GM23338 (cell line): ENCODE results near the gene SYNPO2. TPM values are rescaled to one million over a fixed set of nuclear protein-coding genes. Genes with fewer than 3 reads are reported as not detected.
A peak's percentile ranks its signal among the peaks of the same experiment; 100 is the strongest.

ENCODE experiments used
- ATAC-seq: fragments of 200-7000 bp; cut with Tn5 transposase; 3 replicates; pipeline ENCODE4 v1.9.1; 2020
- DNase-seq: peaks from one replicate; pipeline ENCODE4 v3.0.0-alpha.2; 2015; ENCODE audit warnings: low spot score
- H2AFZ ChIP-seq: fragments of 200-600 bp; sonication (generic); 2 replicates; pipeline ENCODE4 v1.8.0; 2016; ENCODE audit warnings: antibody characterized with exemption, mild to moderate bottlenecking, moderate library complexity
- H3F3A ChIP-seq: fragments of 200-600 bp; sonication (generic); replicated peaks from 2 replicates; pipeline ENCODE4 v1.8.0; 2017; ENCODE audit warnings: antibody characterized with exemption, mixed run types, low read depth
- H3K27ac ChIP-seq: fragments of 200-600 bp; sonication (generic); 2 replicates; pipeline ENCODE4 v1.6.1; 2016; ENCODE audit warnings: low read depth
- H3K27me3 ChIP-seq: fragments of 200-600 bp; sonication (generic); 2 replicates; pipeline ENCODE4 v1.8.0; 2016; ENCODE audit warnings: mild to moderate bottlenecking, mixed run types, moderate library complexity; ENCODE audit not compliant: insufficient read depth
- H3K36me3 ChIP-seq: fragments of 200-600 bp; sonication (generic); 2 replicates; pipeline ENCODE4 v1.8.0; 2016; ENCODE audit warnings: mild to moderate bottlenecking; ENCODE audit not compliant: insufficient read depth
- H3K4me1 ChIP-seq: fragments of 200-600 bp; sonication (generic); 2 replicates; pipeline ENCODE4 v1.8.0; 2016; ENCODE audit warnings: mild to moderate bottlenecking, moderate library complexity; ENCODE audit not compliant: insufficient read depth
- H3K4me2 ChIP-seq: fragments of 200-600 bp; sonication (generic); 2 replicates; pipeline ENCODE4 v1.7.1; 2017; ENCODE audit warnings: mixed run types
- H3K4me3 ChIP-seq: fragments of 200-600 bp; sonication (generic); 2 replicates; pipeline ENCODE4 v1.6.1; 2016; ENCODE audit warnings: mixed run types
- H3K79me2 ChIP-seq: fragments of 200-600 bp; sonication (generic); replicated peaks from 2 replicates; pipeline ENCODE4 v1.8.0; 2017; ENCODE audit warnings: mild to moderate bottlenecking; ENCODE audit not compliant: insufficient read depth
- H3K9me2 ChIP-seq: fragments of 200-600 bp; sonication (generic); 2 replicates; pipeline ENCODE4 v1.8.0; 2017; ENCODE audit not compliant: insufficient read depth
- H4K20me1 ChIP-seq: fragments of 200-600 bp; sonication (generic); replicated peaks from 2 replicates; pipeline ENCODE4 v1.8.0; 2017; ENCODE audit warnings: mild to moderate bottlenecking; ENCODE audit not compliant: insufficient read depth
- H3K27ac Mint-ChIP-seq: 2 replicates; pipeline ENCODE4 v1.8.0; 2020; ENCODE audit warnings: inconsistent platforms, mild to moderate bottlenecking, moderate library complexity, mixed read lengths
- H3K27me3 Mint-ChIP-seq: 3 replicates; pipeline ENCODE4 v1.8.0; 2022; ENCODE audit warnings: low read depth, mild to moderate bottlenecking, moderate library complexity, mixed read lengths, inconsistent platforms; ENCODE audit not compliant: insufficient read depth, poor library complexity
- H3K36me3 Mint-ChIP-seq: 3 replicates; pipeline ENCODE4 v1.8.0; 2021; ENCODE audit warnings: low read depth, mild to moderate bottlenecking, inconsistent platforms, moderate library complexity, mixed read lengths
- H3K4me1 Mint-ChIP-seq: 3 replicates; pipeline ENCODE4 v1.8.0; 2020; ENCODE audit warnings: mild to moderate bottlenecking, inconsistent platforms, mixed read lengths
- H3K4me3 Mint-ChIP-seq: 3 replicates; pipeline ENCODE4 v1.8.0; 2021; ENCODE audit warnings: moderate library complexity, mild to moderate bottlenecking, inconsistent platforms, mixed read lengths
- H3K9me3 Mint-ChIP-seq: 3 replicates; pipeline ENCODE4 v1.8.0; 2020; ENCODE audit warnings: moderate library complexity, mild to moderate bottlenecking, inconsistent platforms, mixed read lengths
- CTCF ChIP-seq, 2 experiments: fragments of 200-600 bp in 1 of 2; sonication (generic) in 1 of 2; conservative IDR thresholded peaks; 2 replicates each; pipeline versions ENCODE4 v1.5.1 to v1.6.1; 2016 to 2017; ENCODE audit warnings: antibody characterized with exemption in 2 of 2, low read depth in 2 of 2, mild to moderate bottlenecking in 2 of 2, moderate library complexity in 1 of 2
- EZH2 ChIP-seq: fragments of 200-600 bp; sonication (generic); IDR thresholded peaks from one replicate; pipeline ENCODE4 v1.8.0; 2017; ENCODE audit warnings: antibody characterized with exemption, mild to moderate bottlenecking, low read depth; ENCODE audit not compliant: unreplicated experiment
- EZH2phosphoT487 ChIP-seq: fragments of 200-600 bp; sonication (generic); IDR thresholded peaks from one replicate; pipeline ENCODE4 v1.8.1; 2018; ENCODE audit warnings: antibody characterized with exemption; ENCODE audit not compliant: unreplicated experiment
- JUNB ChIP-seq: IDR thresholded peaks from one replicate; pipeline ENCODE4 v1.6.1; 2016; ENCODE audit warnings: antibody characterized with exemption; ENCODE audit not compliant: unreplicated experiment
- NANOG ChIP-seq: IDR thresholded peaks from 2 replicates; pipeline ENCODE4 v1.6.1; 2016; ENCODE audit warnings: antibody characterized with exemption, borderline replicate concordance
- REST ChIP-seq: IDR thresholded peaks from one replicate; pipeline ENCODE4 v1.6.1; 2018; ENCODE audit warnings: antibody characterized with exemption; ENCODE audit not compliant: unreplicated experiment
- STAT1 ChIP-seq: IDR thresholded peaks from one replicate; pipeline ENCODE4 v1.6.1; 2016; ENCODE audit warnings: antibody characterized with exemption; ENCODE audit not compliant: unreplicated experiment
- ZNF331 ChIP-seq: fragments of 250-450 bp; sonication (Bioruptor Pico); IDR thresholded peaks from 2 replicates; pipeline ENCODE4 v1.5.0; 2020; ENCODE audit warnings: low read depth, mild to moderate bottlenecking, moderate library complexity
- ZNF462 ChIP-seq: fragments of 250-450 bp; sonication (Bioruptor Pico); IDR thresholded peaks from 2 replicates; pipeline ENCODE4 v1.5.0; 2020; ENCODE audit warnings: mild to moderate bottlenecking, moderate library complexity
- polyA plus RNA-seq: library from polyadenylated mRNA; unstranded; fragments of >200 nt; fragmentation: Nextera tagmentation; extraction: Ambion mirVana; gene quantifications from 2 replicates; pipeline ENCODE4 v1.2.1, GENCODE V29; 2016
- total RNA-seq: library from RNA; depleted of rRNA; stranded (reverse); fragments of >200 nt; shearing (Covaris generic); gene quantifications from 2 replicates; pipeline ENCODE4 v1.2.3, GENCODE V29; 2014

Gene SYNPO2
- total and polyA plus RNA-seq, 2 experiments from 2014 or later, result 2.1 to 3.4 TPM

DNA sequence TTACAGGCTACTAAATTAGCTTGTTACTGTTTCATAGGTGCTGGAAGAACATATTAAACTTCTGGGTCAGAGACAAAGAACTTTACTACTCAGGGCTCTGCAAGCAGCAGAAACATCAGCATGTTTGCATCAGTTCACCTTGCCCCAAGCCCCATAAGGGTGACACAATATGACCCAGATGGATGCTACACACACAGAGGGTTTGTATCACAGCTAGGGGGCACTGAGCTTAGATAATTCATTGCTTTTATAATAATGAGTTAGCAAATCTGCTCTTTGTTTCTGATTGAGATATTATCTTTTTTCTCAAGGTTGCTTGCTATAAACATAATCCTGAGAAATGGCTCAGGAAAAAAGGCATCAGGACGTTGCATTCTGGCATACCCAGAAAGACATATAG lies 4.8 kb upstream of the SYNPO2 start:
- H3K9me2 ChIP-seq, result no peaks in the 10 kb centered on the region
- no peaks in the 10 kb centered on the region for H3F3A ChIP-seq
- no peak overlapping the region for H3K4me3 ChIP-seq
- H4K20me1 ChIP-seq, result no peaks in the 10 kb centered on the region
- DNase-seq (no peak), ATAC-seq (no peak)
- Mint-ChIP-seq H3K27ac (peak overlapping the region; percentile 60; the same call in 1 of the 2 replicates), H3K27me3 (no peaks in the 10 kb centered on the region), H3K4me3 (no peak overlapping the region), H3K36me3 (peaks cover 3% of the 10 kb centered on the region; the same call in 1 of the 3 replicates), H3K4me1 (peaks cover 22% of the 10 kb centered on the region), H3K9me3 (0 out of 3 replicates have a peak, but pooled peaks cover under 1% of the 10 kb centered on the region)
- peaks cover 16% of the 10 kb centered on the region for H3K4me1 ChIP-seq
- no peaks in the 10 kb centered on the region for H3K27me3 ChIP-seq
- H3K4me2 ChIP-seq, result no peak overlapping the region
- H3K27ac ChIP-seq, result no peak overlapping the region
- H2AFZ ChIP-seq, result 0 out of 2 replicates have a peak overlapping the region, but pooled peaks have one; percentile 4
- TF ChIP-seq CTCF (conservative IDR thresholded peaks at IDR 0.05; ENCODE audit: low read depth in 2 of 2), result peak; percentile 47 to 53
- TF ChIP-seq NANOG, result no peak
- no peaks in the 10 kb centered on the region; the same call in 1 of the 2 replicates for H3K36me3 ChIP-seq
- H3K79me2 ChIP-seq, result no peaks in the 10 kb centered on the region

DNA sequence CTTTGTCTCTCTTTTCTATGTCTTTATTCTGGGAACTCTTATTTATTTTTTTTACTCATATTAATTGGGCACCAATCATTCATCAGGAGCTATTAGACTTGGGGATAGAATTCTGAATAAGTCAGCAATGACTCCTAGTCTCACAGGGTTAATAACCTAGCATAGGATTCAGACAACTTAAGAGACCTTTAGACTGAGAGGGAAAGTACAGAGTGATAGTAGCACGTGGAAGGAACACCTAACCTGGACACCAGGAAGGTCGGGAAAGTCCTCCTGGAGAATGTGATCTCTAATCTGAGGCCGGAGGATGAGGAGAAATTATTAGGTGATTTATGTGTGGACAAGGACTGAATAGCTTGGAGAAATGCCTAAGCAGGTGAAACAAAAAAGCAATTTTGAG lies 3.9 kb upstream of the SYNPO2 start:
- H3K4me1 ChIP-seq, result peaks cover 25% of the 10 kb centered on the region
- no peaks in the 10 kb centered on the region for H3K27me3 Mint-ChIP-seq
- H3F3A ChIP-seq, result no peaks in the 10 kb centered on the region
- no peaks in the 10 kb centered on the region for H3K36me3 Mint-ChIP-seq
- H3K4me3 ChIP-seq, result no peak overlapping the region
- H3K9me3 Mint-ChIP-seq, result no peaks in the 10 kb centered on the region
- peaks cover 28% of the 10 kb centered on the region for H3K4me1 Mint-ChIP-seq
- H2AFZ ChIP-seq, result no peak overlapping the region
- no peaks in the 10 kb centered on the region for H3K79me2 ChIP-seq
- no peaks in the 10 kb centered on the region for H4K20me1 ChIP-seq
- H3K9me2 ChIP-seq, result no peaks in the 10 kb centered on the region
- DNase-seq, result no peak
- H3K4me2 ChIP-seq, result no peak overlapping the region
- no peak overlapping the region for H3K4me3 Mint-ChIP-seq
- H3K27me3 ChIP-seq, result no peaks in the 10 kb centered on the region
- H3K36me3 ChIP-seq, result no peaks in the 10 kb centered on the region
- no peak overlapping the region for H3K27ac Mint-ChIP-seq
- ATAC-seq, result no peak
- no peak overlapping the region for H3K27ac ChIP-seq
- no peak for TF ChIP-seq EZH2phosphoT487
- TF ChIP-seq REST, result no peak
- no peak for TF ChIP-seq JUNB
- TF ChIP-seq ZNF462 (CRISPR knock-in tag), result no peak
- TF ChIP-seq STAT1, result no peak
- no peak for TF ChIP-seq EZH2
- no peak for TF ChIP-seq ZNF331 (CRISPR knock-in tag)
